Measurements from ENCODE around the gene LMLN.

GRCh38 chr3:197959500-197959890, 522 bp upstream of the LMLN start:
- TF ChIP-seq ZNF274 (IDR thresholded peaks at IDR 0.05; ENCODE audit: borderline replicate concordance, extremely low read depth, low read length): no peak
- TF ChIP-seq CTCF (IDR thresholded peaks at IDR 0.05; ENCODE audit: control extremely low read depth in 1 of 3, insufficient read depth in 1 of 3, low read depth in 1 of 3, low read length in 3 of 3): no peak
- TF ChIP-seq RAD21 (IDR thresholded peaks at IDR 0.05 in 1 of 2, conservative IDR thresholded peaks at IDR 0.05 in 1 of 2; ENCODE audit: low read depth in 2 of 2, low read length in 2 of 2): no peak
- TF ChIP-seq EZH2 (IDR thresholded peaks at IDR 0.05; ENCODE audit: low read depth, low read length, severe bottlenecking): no peak
- TF ChIP-seq BRCA1 (IDR thresholded peaks at IDR 0.05; ENCODE audit: low read depth, low read length): no peak
- TF ChIP-seq RFX5 (IDR thresholded peaks at IDR 0.05; ENCODE audit: borderline replicate concordance, low read depth, low read length): no peak
- TF ChIP-seq TAF1 (IDR thresholded peaks at IDR 0.05; ENCODE audit: low read depth, low read length): no peak
- TF ChIP-seq TAF7 (optimal IDR thresholded peaks at IDR 0.05; ENCODE audit: borderline replicate concordance, low read depth, low read length): no peak
- TF ChIP-seq, protein P1, sequence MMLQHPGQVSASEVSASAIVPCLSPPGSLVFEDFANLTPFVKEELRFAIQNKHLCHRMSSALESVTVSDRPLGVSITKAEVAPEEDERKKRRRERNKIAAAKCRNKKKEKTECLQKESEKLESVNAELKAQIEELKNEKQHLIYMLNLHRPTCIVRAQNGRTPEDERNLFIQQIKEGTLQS (IDR thresholded peaks at IDR 0.05; ENCODE audit: insufficient read depth, low read depth, low read length): no peak
- TF ChIP-seq CEBPB (IDR thresholded peaks at IDR 0.05; ENCODE audit: low read depth, low read length): no peak
- TF ChIP-seq, protein P2, sequence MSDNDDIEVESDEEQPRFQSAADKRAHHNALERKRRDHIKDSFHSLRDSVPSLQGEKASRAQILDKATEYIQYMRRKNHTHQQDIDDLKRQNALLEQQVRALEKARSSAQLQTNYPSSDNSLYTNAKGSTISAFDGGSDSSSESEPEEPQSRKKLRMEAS (IDR thresholded peaks at IDR 0.05): no peak

Data from H1 (cell line).